Esophagus (tissue), 2 donors: ENCODE data around the gene NCBP3. TPM values are rescaled to one million over a fixed set of nuclear protein-coding genes. Genes with fewer than 3 reads are reported as not detected.
"Not testable (repeated sequence)": the region's sequence is repeated elsewhere in the genome, so short reads cannot be mapped to it uniquely, and the experiment has no call there.

Source experiments
- H3K27ac ChIP-seq, 2 donors: one replicate each; pipeline ENCODE4 v1.5.1; 2013; ENCODE audit warnings: low read depth in 2 of 2, mild to moderate bottlenecking in 2 of 2, inconsistent platforms in 1 of 2, low read length in 1 of 2, moderate library complexity in 1 of 2
- H3K27me3 ChIP-seq, 2 donors: one replicate each; pipeline ENCODE4 v1.6.1; 2013; ENCODE audit warnings: low read length in 2 of 2, control low read depth in 1 of 2, mild to moderate bottlenecking in 1 of 2; ENCODE audit not compliant: insufficient read depth in 2 of 2, control insufficient read depth in 1 of 2
- H3K36me3 ChIP-seq, 2 donors: one replicate each; pipeline ENCODE4 v1.6.1; 2013; ENCODE audit warnings: low read length in 1 of 2; ENCODE audit not compliant: control insufficient read depth in 2 of 2, insufficient read depth in 2 of 2
- H3K4me1 ChIP-seq, 2 donors: one replicate each; pipeline ENCODE4 v1.6.1; 2013; ENCODE audit warnings: low read length in 1 of 2; ENCODE audit not compliant: control insufficient read depth in 2 of 2, insufficient read depth in 2 of 2
- H3K4me3 ChIP-seq, 2 donors: one replicate each; pipeline ENCODE4 v1.5.1; 2013; ENCODE audit warnings: low read length in 2 of 2, mild to moderate bottlenecking in 2 of 2, low read depth in 1 of 2, moderate library complexity in 1 of 2
- H3K9me3 ChIP-seq, 2 donors: one replicate each; pipeline ENCODE4 v1.6.1; 2013; ENCODE audit warnings: mild to moderate bottlenecking in 2 of 2, low read depth in 1 of 2, low read length in 1 of 2, moderate library complexity in 1 of 2; ENCODE audit not compliant: control insufficient read depth in 2 of 2, insufficient read depth in 1 of 2
- WGBS, 2 donors: extraction: QIAGEN DNeasy Blood & Tissue Kit; methylation state at CpG; one replicate each; pipeline ENCODE4 v1.1.7; 2013; 5-methylcytosine and 5-hydroxymethylcytosine counted together
- polyA plus RNA-seq, 2 donors: library from polyadenylated mRNA; stranded (reverse); fragments of 200-250 nt; gene quantifications; one replicate each; pipeline ENCODE4 v1.2.3, GENCODE V29; 2013
- donor health status: healthy with polysubstance abuse.
- donor health status: Bipolar disorder and iron deficiency.

The NCBP3 gene
- polyA plus RNA-seq, 2 donors = 17.1 to 18.9 TPM

DNA sequence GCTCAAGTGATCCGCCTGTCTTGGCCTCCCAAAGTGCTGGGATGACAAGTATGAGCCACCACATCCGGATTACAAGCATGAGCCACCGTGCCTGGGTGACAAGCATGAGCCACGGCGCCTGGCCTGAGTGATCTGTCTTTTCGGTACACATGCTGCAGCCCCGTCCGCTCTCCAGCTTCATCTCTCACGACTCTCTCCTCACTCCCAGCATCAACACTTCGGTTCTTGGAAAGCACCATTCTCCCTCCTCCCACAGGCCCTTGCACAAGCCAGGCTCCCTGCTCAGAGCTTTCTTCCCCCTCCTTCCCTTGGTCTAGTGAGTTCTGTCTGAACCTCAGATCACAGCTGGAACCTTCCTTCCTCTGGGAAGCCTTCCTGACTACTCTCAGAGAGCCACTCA, 6.5 kb upstream of the NCBP3 start:
- Histone ChIP-seq H3K36me3 (no peaks in the 10 kb centered on the region), H3K4me3 (no peak overlapping the region), H3K27me3 (no peaks in the 10 kb centered on the region), H3K4me1 (no peaks in the 10 kb centered on the region), H3K9me3 (no peaks in the 10 kb centered on the region), H3K27ac (no peak overlapping the region)
- WGBS, 2 donors = 78 to 82% methylated on average over 10 of the region's 10 CpGs

DNA sequence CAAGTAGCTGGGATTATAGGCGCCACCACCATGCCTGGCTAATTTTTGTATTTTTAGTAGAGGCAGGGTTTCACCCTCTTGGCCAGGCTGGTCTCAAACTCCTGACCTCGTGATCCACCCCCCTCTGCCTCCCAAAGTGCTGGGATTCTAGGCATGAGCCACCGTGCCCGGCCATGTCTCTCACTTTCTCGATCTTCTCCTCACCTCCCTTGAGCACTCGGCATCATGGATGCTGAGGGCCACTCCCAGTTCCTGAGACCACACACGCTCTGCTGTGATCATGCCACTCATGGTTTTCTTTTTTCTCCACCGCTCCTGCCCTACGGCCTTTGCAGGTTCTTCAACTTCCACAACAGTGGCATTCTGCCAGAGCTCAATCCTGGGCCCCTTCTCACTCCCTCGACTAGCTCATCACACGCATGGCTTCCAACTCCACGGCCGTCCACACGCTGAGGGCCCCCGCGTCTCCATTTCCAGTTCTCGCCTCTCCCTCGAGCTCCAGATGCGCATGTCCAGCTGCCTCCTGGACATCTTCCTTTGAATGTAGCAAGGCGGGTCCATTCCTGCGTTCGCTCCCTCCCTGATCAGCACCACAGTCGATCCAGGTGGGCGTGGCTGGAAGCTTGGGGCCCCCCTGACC, 5.5 kb upstream of the NCBP3 start:
- H3K27me3 ChIP-seq = no peaks in the 10 kb centered on the region
- 77 to 81% methylated on average over 24 of the region's 24 CpGs for WGBS, 2 donors
- H3K36me3 ChIP-seq = no peaks in the 10 kb centered on the region
- H3K4me3 ChIP-seq = no peak overlapping the region
- no peaks in the 10 kb centered on the region for H3K9me3 ChIP-seq
- no peak overlapping the region for H3K27ac ChIP-seq
- H3K4me1 ChIP-seq = peaks cover 0 to 2% of the 10 kb centered on the region in 2 donors

DNA sequence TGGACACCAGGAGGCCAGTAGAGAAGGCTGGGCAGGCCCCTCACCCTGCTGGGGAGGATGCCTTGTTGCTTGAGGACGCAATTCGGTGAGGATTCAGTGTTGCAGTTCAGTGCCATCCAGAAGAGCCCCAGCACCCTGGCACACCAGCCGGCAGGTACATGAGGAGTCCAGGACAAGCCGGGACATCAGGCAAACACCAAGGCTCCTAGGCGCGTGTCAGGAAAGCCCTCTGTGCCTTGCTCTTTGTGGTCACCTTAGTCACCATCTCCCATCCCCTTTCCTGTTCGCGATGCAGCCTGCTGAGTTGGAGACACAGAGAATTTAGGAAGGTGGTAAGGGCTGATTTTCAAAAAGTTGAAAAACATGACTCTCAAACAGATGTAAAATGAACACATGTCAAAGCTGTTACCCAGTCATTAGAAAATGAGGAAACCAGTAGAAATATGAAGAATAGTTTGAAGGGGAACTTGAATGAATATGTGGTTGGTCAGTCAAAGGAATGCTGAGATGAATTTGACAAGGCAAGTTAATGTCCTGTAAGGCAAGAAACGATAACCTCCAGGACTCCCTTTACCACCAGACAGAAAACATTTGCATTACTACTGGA, 2.3 kb upstream of the NCBP3 start:
- Histone ChIP-seq H3K9me3 (no peaks in the 10 kb centered on the region), H3K27ac (no peak overlapping the region), H3K4me1 (peaks cover 2% of the 10 kb centered on the region in 2 donors), H3K27me3 (no peaks in the 10 kb centered on the region), H3K4me3 (no peak overlapping the region), H3K36me3 (no peaks in the 10 kb centered on the region)
- 80 to 82% methylated on average over 9 of the region's 9 CpGs for WGBS, 2 donors

DNA sequence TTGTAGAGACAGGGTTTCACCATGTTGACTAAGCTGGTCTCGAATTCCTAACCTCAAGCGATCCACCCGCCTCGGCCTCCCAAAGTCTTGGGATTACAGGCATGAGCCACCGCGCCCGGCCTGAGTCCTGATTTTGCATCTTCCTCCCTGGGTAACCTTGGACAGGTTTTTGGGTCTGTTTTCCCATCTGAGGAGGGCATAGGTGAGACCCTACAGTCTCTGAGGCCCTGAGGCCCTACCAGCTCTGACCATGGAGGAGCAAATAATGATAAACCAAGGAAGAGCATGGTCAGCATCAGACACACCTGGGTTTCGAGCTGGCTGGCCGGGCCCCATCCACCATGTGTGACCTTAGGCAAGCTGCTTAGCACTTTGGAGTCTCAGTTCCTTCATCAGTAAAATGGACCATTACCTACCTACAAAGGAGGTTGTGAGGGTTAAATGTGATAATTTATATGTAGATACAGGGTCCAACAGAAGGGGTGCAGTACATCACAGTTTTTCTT, 1.2 kb upstream of the NCBP3 start:
- no peak overlapping the region for H3K4me3 ChIP-seq
- no peaks in the 10 kb centered on the region for H3K27me3 ChIP-seq
- no peaks in the 10 kb centered on the region for H3K9me3 ChIP-seq
- H3K4me1 ChIP-seq = peaks cover 2% of the 10 kb centered on the region in 2 donors
- WGBS, 2 donors = 92 to 95% methylated on average over 9 of the region's 9 CpGs
- H3K36me3 ChIP-seq = no peaks in the 10 kb centered on the region
- no peak overlapping the region for H3K27ac ChIP-seq

DNA sequence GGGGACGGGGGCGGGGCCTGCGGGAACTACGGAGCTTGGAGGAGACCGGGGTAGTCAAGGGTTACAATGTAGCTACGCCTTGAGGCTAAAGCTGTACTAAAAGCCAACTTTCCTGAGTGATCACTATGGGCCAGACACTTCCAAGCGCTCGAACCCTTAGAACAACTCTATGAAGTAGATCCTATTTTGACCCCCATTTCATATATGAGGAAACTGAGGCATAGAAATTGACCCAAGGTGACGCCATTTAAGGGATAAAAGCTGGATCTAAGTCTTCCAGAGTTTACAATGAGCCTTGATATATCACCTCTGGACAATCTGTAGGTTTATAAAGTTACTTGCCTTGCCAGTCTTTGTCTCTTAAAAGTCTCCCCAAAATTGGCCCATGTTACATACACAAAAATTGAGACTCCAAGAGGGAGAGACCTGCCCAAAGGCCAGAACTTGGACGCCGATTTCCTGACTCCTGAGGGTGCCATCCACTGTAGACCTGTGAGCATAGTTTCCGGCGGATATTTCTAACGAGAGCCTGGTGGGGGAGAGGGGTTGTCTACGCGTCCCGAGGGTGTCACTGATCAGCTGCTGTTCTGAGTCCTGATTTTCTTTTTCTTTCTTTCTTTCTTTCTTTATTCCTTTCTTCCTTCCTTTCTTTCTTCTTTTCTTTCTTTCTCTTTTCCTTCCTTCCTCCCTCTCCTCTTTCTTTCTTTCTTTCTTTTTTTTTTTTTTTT, 555 bp upstream of the NCBP3 start:
- no peaks in the 10 kb centered on the region for H3K27me3 ChIP-seq
- no peaks in the 10 kb centered on the region for H3K9me3 ChIP-seq
- no peaks in the 10 kb centered on the region for H3K36me3 ChIP-seq
- no peak overlapping the region for H3K27ac ChIP-seq
- 45 to 47% methylated on average over 17 of the region's 17 CpGs for WGBS, 2 donors
- no peak overlapping the region for H3K4me3 ChIP-seq
- peaks cover 2% of the 10 kb centered on the region in 2 donors for H3K4me1 ChIP-seq

DNA sequence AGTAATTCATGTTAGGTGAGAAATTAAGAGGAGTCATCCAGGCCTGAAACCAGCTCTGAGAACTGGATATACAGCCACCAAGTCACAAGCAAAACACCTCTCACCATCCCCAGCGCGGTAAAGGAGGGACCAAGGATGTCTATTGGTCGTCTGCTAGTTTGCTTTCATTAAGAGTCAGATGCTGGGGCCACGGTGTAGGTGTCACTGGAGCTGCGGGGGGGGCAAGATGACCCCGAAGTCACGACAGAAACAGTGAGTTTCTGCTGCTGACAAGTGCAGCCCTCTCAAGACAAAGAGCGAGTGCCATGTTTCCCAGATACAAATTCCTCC, 790 bp downstream of the NCBP3 start:
- H3K4me3 ChIP-seq = peak overlapping the region; percentile 69 to 86
- 0 to 1% methylated on average over 8 of the region's 8 CpGs for WGBS, 2 donors
- peaks cover 2% of the 10 kb centered on the region in 2 donors for H3K4me1 ChIP-seq
- no peaks in the 10 kb centered on the region for H3K27me3 ChIP-seq
- H3K36me3 ChIP-seq = no peaks in the 10 kb centered on the region
- H3K9me3 ChIP-seq = no peaks in the 10 kb centered on the region
- H3K27ac ChIP-seq = peak overlapping the region; percentile 74 to 79

DNA sequence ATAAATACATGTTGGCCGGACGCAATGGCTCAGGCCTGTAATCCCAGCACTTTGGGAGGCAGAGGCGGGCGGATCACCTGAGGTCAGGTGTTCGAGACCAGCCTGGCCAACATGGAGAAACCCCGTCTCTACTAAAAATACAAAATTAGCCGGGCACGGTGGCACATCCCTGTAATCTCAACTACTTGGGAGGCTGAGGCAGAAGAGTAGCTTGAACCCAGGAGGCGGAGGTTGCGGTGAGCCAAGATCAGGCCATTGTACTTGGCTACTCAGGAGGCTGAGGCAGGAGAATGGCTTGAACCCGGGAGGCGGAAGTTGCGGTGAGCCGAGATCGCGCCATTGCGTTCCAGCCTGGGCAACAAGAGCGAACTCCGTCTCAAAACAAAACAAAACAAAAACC, 1.5 kb downstream of the NCBP3 start:
- WGBS, 2 donors = 93 to 95% methylated on average over 19 of the region's 19 CpGs
- not testable (repeated sequence) for H3K27ac ChIP-seq, H3K36me3 ChIP-seq, H3K4me1 ChIP-seq, H3K4me3 ChIP-seq, H3K9me3 ChIP-seq, H3K27me3 ChIP-seq

DNA sequence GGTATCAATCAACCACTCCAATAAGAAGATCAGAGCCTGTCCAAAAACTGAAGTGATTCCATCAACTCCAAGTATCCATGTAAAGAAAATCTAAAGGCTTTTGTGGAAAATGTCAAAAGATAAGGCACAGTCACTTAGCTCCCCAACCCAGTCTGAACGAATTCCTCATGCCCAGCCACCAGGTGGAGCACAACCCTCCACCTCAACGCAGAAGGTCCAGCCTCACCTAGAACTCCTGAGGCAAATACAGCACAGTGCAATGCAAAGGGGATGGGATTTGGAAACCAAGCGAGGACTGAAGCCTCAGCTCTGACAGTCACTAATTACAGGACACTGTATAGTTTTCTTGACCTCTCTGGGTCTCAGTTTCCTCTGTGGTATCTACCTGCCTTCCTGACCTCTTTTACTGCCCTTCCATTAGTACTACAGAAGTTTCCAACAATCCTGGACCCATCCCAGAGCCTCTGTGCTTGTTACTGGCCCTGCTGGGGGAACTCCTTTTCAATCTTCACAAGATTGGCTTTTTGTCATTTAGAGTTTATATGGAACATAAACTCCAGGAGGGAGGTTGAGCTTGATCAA, 2.0 kb downstream of the NCBP3 start:
- Histone ChIP-seq H3K27me3 (no peaks in the 10 kb centered on the region), H3K27ac (no peak overlapping the region), H3K36me3 (peaks cover 0 to 6% of the 10 kb centered on the region in 2 donors), H3K4me3 (no peak overlapping the region), H3K4me1 (peaks cover 2% of the 10 kb centered on the region in 2 donors), H3K9me3 (no peaks in the 10 kb centered on the region)
- WGBS, 2 donors = 21 to 23% methylated on average over 3 of the region's 3 CpGs

DNA sequence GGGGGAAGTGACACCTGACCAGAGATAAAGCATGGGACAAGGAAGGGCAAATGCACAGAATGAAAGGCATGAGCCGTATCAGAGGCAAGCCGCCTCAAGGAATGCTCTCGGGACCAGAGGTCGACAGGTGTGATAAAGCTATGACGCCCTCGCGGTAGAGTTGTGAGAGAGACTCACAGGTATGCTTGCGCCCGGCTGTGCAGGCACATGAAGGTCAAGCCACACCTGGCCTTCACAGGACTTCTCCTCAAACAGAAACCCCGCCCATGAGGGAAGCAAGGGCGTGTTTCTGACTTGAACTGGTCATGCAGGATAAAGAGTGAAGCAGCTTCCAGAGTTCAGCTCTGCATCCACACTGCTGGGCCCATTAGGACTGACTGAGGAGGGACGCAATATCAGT, 7.8 kb downstream of the NCBP3 start:
- H3K9me3 ChIP-seq = no peaks in the 10 kb centered on the region
- peak overlapping the region; percentile 33 to 42 for H3K27ac ChIP-seq
- H3K4me3 ChIP-seq = no peak overlapping the region
- 63 to 78% methylated on average over 12 of the region's 12 CpGs for WGBS, 2 donors
- peaks cover 10 to 12% of the 10 kb centered on the region in 2 donors for H3K36me3 ChIP-seq
- no peaks in the 10 kb centered on the region for H3K27me3 ChIP-seq
- peaks cover 0 to 6% of the 10 kb centered on the region in 2 donors for H3K4me1 ChIP-seq
